Measurements from ENCODE around the gene ZNF506.
A peak's percentile ranks its signal among the peaks of the same experiment; 100 is the strongest.

The ZNF506 gene

GRCh38 chr19:19758164-19758563 lies 63.4 kb downstream of the ZNF506 start:
- in situ Hi-C loops (cut with MboI; ENCODE audit: low sequenced_read_pairs, unreplicated experiment) = no loop called here
- DNase-seq (ENCODE audit: low spot score) = no peak
- TF ChIP-seq, protein P1, sequence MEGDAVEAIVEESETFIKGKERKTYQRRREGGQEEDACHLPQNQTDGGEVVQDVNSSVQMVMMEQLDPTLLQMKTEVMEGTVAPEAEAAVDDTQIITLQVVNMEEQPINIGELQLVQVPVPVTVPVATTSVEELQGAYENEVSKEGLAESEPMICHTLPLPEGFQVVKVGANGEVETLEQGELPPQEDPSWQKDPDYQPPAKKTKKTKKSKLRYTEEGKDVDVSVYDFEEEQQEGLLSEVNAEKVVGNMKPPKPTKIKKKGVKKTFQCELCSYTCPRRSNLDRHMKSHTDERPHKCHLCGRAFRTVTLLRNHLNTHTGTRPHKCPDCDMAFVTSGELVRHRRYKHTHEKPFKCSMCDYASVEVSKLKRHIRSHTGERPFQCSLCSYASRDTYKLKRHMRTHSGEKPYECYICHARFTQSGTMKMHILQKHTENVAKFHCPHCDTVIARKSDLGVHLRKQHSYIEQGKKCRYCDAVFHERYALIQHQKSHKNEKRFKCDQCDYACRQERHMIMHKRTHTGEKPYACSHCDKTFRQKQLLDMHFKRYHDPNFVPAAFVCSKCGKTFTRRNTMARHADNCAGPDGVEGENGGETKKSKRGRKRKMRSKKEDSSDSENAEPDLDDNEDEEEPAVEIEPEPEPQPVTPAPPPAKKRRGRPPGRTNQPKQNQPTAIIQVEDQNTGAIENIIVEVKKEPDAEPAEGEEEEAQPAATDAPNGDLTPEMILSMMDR (IDR thresholded peaks at IDR 0.05; ENCODE audit: borderline replicate concordance, control extremely low read depth, extremely low read depth, insufficient read depth, missing control alignments) = no peak

GRCh38 chr19:19752760-19753403 lies 68.7 kb downstream of the ZNF506 start:
- peak; percentile 29 for DNase-seq (ENCODE audit: low spot score)
- in situ Hi-C loops (cut with MboI; ENCODE audit: low sequenced_read_pairs, unreplicated experiment) = no loop called here

DNA sequence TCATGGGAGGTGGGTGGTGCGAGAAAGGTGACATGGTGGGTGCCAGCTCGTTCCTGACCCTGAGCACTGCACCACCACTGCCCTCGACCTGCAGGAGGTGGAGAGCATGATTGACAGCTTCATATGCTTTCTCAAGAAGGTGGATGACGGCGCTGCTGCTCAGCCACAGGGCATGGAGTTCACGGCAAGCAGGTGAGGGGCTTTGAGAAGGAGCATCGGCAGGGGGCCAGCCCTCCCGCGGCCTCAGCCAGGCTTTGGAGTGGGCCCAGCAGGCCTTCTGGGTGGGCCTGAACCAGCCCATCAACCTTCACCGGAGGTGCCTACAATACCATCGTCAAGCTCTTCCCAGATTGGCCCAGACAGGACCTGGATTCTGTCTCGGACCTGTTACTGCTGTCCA lies 69.7 kb downstream of the ZNF506 start:
- in situ Hi-C loops (cut with MboI; ENCODE audit: low sequenced_read_pairs, unreplicated experiment) = no loop called here

More at GRCh38 chr19:19752760-19753403, 68.7 kb downstream of the ZNF506 start:
- TF ChIP-seq, protein P1 (IDR thresholded peaks at IDR 0.05; ENCODE audit: borderline replicate concordance, control extremely low read depth, extremely low read depth, insufficient read depth, missing control alignments) = no peak

GRCh38 chr19:19750842-19751790 lies 70.4 kb downstream of the ZNF506 start:
- in situ Hi-C loops (cut with MboI; ENCODE audit: low sequenced_read_pairs, unreplicated experiment) = no loop called here
- DNase-seq (ENCODE audit: low spot score) = peak; percentile 25

More for the DNA sequence above, 69.7 kb downstream of the ZNF506 start:
- TF ChIP-seq, protein P1 (IDR thresholded peaks at IDR 0.05; ENCODE audit: borderline replicate concordance, control extremely low read depth, extremely low read depth, insufficient read depth, missing control alignments) = no peak
- DNase-seq (ENCODE audit: low spot score) = no peak

GRCh38 chr19:19749908-19750841 lies 71.4 kb downstream of the ZNF506 start:
- TF ChIP-seq, protein P1 (IDR thresholded peaks at IDR 0.05; ENCODE audit: borderline replicate concordance, control extremely low read depth, extremely low read depth, insufficient read depth, missing control alignments) = no peak
- in situ Hi-C loops (cut with MboI; ENCODE audit: low sequenced_read_pairs, unreplicated experiment) = no loop called here
- peak; percentile 16 for DNase-seq (ENCODE audit: low spot score)

More at GRCh38 chr19:19750842-19751790, 70.4 kb downstream of the ZNF506 start:
- TF ChIP-seq, protein P1 (IDR thresholded peaks at IDR 0.05; ENCODE audit: borderline replicate concordance, control extremely low read depth, extremely low read depth, insufficient read depth, missing control alignments) = no peak

Measured in GM13976 (cell line).